MCF 10A (cell line): ENCODE results near the gene TAS2R46. TPM values are rescaled to one million over a fixed set of nuclear protein-coding genes. Genes with fewer than 3 reads are reported as not detected.
"Not testable (repeated sequence)": the region's sequence is repeated elsewhere in the genome, so short reads cannot be mapped to it uniquely, and the experiment has no call there.

Experiments
- BruUV-seq: library from RNA; stranded (reverse); fragments of 400-500 nt; replicated peaks from 2 replicates; lab custom pipeline; 2021; lab: Mats Ljungman, UMichigan
- CTCF ChIA-PET: fragments of 300-600 bp; sonication (Branson Sonifier 250); formaldehyde crosslinking; extraction: SDS; loops from one replicate; lab custom pipeline; 2021; ENCODE audit warnings: antibody characterized with exemption, inconsistent platforms; lab: Yijun Ruan, JAX
- POLR2A ChIA-PET: fragments of 300-600, 350-650 bp; sonication (Branson Sonifier 250); formaldehyde crosslinking; extraction: SDS; loops from one replicate; lab custom pipeline; 2020; ENCODE audit warnings: antibody characterized with exemption, inconsistent platforms; lab: Yijun Ruan, JAX
- DNase-seq: peaks from one replicate; pipeline ENCODE4 v3.0.0-alpha.2; 2018; ENCODE audit not compliant: unreplicated experiment
- H3K27ac Mint-ChIP-seq: one replicate; pipeline ENCODE4 v1.8.0; 2022; ENCODE audit warnings: mild to moderate bottlenecking, low read depth, mixed read lengths; ENCODE audit not compliant: unreplicated experiment
- H3K27me3 Mint-ChIP-seq: one replicate; pipeline ENCODE4 v1.8.0; 2022; ENCODE audit warnings: mixed read lengths; ENCODE audit not compliant: insufficient read depth, unreplicated experiment
- H3K36me3 Mint-ChIP-seq: one replicate; pipeline ENCODE4 v1.8.0; 2022; ENCODE audit warnings: mild to moderate bottlenecking, moderate library complexity, mixed read lengths; ENCODE audit not compliant: insufficient read depth, unreplicated experiment
- H3K4me1 Mint-ChIP-seq: one replicate; pipeline ENCODE4 v1.8.0; 2022; ENCODE audit warnings: mixed read lengths; ENCODE audit not compliant: insufficient read depth, unreplicated experiment
- H3K4me3 Mint-ChIP-seq: one replicate; pipeline ENCODE4 v1.8.0; 2022; ENCODE audit warnings: mild to moderate bottlenecking, moderate library complexity, mixed read lengths; ENCODE audit not compliant: unreplicated experiment
- H3K9me3 Mint-ChIP-seq: one replicate; pipeline ENCODE4 v1.8.0; 2022; ENCODE audit warnings: mixed read lengths; ENCODE audit not compliant: unreplicated experiment
- CTCF ChIP-seq: fragments of 200-600 bp; IDR thresholded peaks from one replicate; pipeline ENCODE4 v1.8.0; 2022; ENCODE audit warnings: antibody characterized with exemption, mild to moderate bottlenecking; ENCODE audit not compliant: unreplicated experiment
- intact Hi-C: fragments of 100-400 bp; cut with micrococcal nuclease; formaldehyde crosslinking; loops from 2 replicates; pipeline ENCODE4 v1.14.1; 2022
- total RNA-seq: library from RNA; stranded (reverse); gene quantifications from 2 replicates; pipeline ENCODE4 v1.2.3, GENCODE V29; 2022

Gene TAS2R46
- total RNA-seq, 1 experiment from 2014 or later = 1.1 TPM

- BruUV-seq = no TSS peak
- no peak for DNase-seq
- H3K27ac Mint-ChIP-seq = no peak overlapping the region
- ChIA-PET CTCF (no interaction called here), POLR2A (interaction anchor here (1.2 kb wide), 1 partner anchor 65 kb away, joined by 3 read pairs; the partner anchor contains the start of gene SMIM10L1)
- peaks cover 21% of the 10 kb centered on the region for H3K36me3 Mint-ChIP-seq
- H3K27me3 Mint-ChIP-seq = no peaks in the 10 kb centered on the region
- no peaks in the 10 kb centered on the region for H3K4me1 Mint-ChIP-seq
- intact Hi-C loops = no loop called here
- H3K4me3 Mint-ChIP-seq = no peak overlapping the region
- peaks cover 38% of the 10 kb centered on the region for H3K9me3 Mint-ChIP-seq
- TF ChIP-seq CTCF = no peak
Observed at GRCh38 chr12:11106288-11106687, 44.2 kb upstream of the TAS2R46 start.

GRCh38 chr12:11105546-11105945 is 43.5 kb upstream of the TAS2R46 start:
- no peak for DNase-seq
- Mint-ChIP-seq H3K27ac (no peak overlapping the region), H3K4me1 (no peaks in the 10 kb centered on the region), H3K4me3 (no peak overlapping the region), H3K27me3 (no peaks in the 10 kb centered on the region), H3K36me3 (peaks cover 15% of the 10 kb centered on the region), H3K9me3 (peaks cover 30% of the 10 kb centered on the region)
- intact Hi-C loops = no loop called here
- TF ChIP-seq CTCF = no peak
- BruUV-seq = no TSS peak
- POLR2A ChIA-PET = interaction anchor here (1.2 kb wide), 1 partner anchor 65 kb away, joined by 3 read pairs; the partner anchor contains the start of gene SMIM10L1
- CTCF ChIA-PET = no interaction called here

GRCh38 chr12:11094910-11095309 is 32.8 kb upstream of the TAS2R46 start:
- H3K27ac Mint-ChIP-seq, DNase-seq, H3K27me3 Mint-ChIP-seq, POLR2A ChIA-PET, BruUV-seq, H3K4me1 Mint-ChIP-seq, H3K36me3 Mint-ChIP-seq, CTCF ChIA-PET, H3K9me3 Mint-ChIP-seq, H3K4me3 Mint-ChIP-seq, intact Hi-C loops: not testable (repeated sequence)

- no peak within 1 kb of the TSS for H3K27ac Mint-ChIP-seq
- TF ChIP-seq CTCF = no peak
- no peaks in the 10 kb centered on the region for H3K9me3 Mint-ChIP-seq
- H3K4me3 Mint-ChIP-seq = no peak within 1 kb of the TSS
- ChIA-PET POLR2A (no interaction called here), CTCF (no interaction called here)
- intact Hi-C loops = no loop called here
- no peaks in the 10 kb centered on the region for H3K27me3 Mint-ChIP-seq
- no peaks in the 10 kb centered on the region for H3K36me3 Mint-ChIP-seq
- BruUV-seq = no TSS peak
- no peaks in the 10 kb centered on the region for H3K4me1 Mint-ChIP-seq
- no peak for DNase-seq
Observed at GRCh38 chr12:11092128-11092527, 30.0 kb upstream of the TAS2R46 start, which contains the start of gene TAS2R43. TAS2R43 (minus strand) TSS chr12:11092313; CDS start chr12:11092229, 84 bp downstream.

GRCh38 chr12:11089246-11089645 is 27.2 kb upstream of the TAS2R46 start:
- Mint-ChIP-seq H3K9me3 (no peaks in the 10 kb centered on the region), H3K4me3 (no peak overlapping the region), H3K27me3 (no peaks in the 10 kb centered on the region), H3K4me1 (no peaks in the 10 kb centered on the region), H3K36me3 (no peaks in the 10 kb centered on the region), H3K27ac (no peak overlapping the region)
- intact Hi-C loops = no loop called here
- no peak for DNase-seq
- ChIA-PET POLR2A (no interaction called here), CTCF (no interaction called here)
- BruUV-seq = no TSS peak
- TF ChIP-seq CTCF = no peak
